Stimulated activated CD4-positive, alpha-beta T cell treated with anti-CD3 and anti-CD28 coated beads, Interleukin-12 subunit alpha, Interleukin-12 subunit beta, amount 100 ng/mL, for 24 hours (primary cell): ENCODE results near the gene WWOX.

Experiments
- DNase-seq, 2 experiments: peaks; one replicate each; pipeline ENCODE4 v3.0.0-alpha.2; 2020; ENCODE audit warnings: low read depth in 2 of 2

WWOX gene

DNA sequence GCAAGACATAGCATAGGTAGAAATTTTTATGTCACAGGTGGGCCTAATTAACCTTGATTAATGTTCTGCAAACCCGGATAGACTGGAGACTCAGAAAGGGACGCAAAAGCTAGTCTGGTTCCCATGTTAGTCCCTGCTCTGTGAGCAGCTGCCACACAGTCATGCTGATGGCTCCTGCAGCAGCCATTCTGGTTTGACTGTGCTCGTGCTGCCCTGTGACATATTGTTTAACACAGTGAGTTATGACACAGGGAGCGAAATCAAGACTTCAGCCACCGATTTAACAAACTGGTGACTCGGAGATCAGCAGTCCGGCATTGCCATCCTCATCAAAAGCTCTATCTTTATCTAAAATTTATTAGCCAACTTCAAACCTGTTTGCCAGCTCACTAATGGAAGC is 169.8 kb downstream of the WWOX start:
- no peak for DNase-seq

DNA sequence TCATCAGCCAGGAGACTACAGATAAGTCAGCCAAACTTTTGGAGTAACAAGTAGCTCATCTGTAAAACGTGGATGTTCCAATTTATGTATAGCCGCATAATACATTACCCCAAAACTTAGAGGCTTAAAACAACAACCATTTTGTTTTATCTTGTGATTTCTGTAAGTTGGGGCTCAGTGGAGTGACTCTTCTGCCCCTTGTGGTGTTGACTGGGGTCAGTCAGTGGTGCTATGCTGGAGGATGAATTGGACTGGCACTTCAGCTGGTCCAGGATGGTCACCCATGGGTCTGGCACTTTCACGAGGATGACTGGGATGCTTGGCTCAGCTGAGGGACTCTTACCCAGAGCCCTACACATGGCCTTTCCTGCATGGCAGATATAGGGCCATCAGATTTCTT is 172.5 kb downstream of the WWOX start:
- DNase-seq = no peak

DNA sequence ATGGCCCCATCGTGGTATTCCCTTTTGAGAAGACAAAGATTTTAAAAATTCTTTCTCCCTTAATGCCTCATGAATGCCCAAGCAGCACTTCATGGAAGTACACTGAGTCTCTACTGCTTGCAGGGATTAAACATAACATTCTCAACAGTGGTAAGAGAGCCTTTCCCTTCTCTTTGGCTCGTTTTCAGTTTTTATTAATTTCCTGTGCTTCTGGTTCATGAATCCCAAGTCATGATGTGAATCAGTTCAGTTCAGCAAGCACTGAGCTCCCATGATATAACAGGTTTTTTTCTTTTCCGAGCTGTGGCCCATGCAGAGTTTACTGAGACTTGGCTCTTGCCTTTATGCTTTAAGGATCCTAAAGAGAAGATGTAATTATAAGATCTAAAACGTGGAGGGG is 175.3 kb downstream of the WWOX start:
- no peak for DNase-seq

DNA sequence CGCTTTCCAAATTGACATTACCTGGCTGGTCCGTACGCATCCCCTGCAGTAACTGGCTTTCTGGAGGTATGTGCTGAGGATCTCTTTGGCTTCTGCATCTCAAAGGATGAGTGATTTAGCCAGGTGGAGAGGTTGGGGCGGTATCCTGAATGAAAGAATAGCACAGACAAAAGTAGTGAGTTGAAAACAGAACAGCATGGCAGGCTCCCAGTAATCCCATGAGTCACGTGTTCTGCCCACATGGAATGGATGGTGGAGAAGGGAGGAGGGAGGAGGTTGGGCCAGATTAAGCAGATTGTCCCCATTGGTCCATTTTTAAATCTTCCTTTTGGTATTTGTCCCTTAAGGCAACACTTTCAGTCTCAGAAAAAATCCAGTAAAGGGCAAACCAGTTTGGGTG is 176.0 kb downstream of the WWOX start:
- no peak for DNase-seq

DNA sequence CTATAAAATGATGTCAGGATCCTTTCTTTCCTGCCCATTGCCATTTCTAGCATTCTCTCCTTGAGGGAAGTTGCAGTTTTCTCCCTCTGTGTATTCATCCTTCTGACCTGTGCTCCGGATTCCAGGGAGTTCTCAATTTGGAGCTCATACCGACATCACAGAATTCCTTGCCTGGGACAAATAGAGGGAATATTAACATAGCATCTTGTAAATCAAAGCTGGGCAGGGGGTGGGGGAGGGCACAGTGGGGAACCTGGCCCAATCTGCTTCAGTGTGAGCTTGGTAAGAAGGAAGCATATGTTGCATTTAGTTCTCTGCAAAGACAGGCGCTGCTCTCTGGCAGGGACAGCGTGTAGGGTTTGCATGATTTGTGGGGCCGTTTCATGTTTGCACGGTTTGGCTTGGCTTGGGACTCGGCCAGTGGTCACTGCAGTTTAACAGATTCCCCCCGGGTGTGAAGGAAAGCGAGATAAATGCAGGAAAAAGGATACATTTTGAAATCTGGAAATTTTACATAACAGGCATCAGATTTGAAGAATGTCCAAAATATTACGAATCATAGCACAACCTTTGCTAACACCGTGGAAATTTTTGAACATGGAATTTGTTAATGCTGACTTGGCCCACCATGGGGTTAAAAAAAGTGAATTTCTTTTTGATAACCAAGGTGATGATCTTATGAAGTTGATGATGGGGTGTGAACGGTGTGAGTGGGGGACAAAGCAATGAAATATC is 178.0 kb downstream of the WWOX start:
- no peak for DNase-seq

- DNase-seq = no peak
These were observed 178.6 kb downstream of the WWOX start for GRCh38 chr16:78278056-78278450.

GRCh38 chr16:78281115-78281514 is 181.7 kb downstream of the WWOX start:
- no peak for DNase-seq

DNA sequence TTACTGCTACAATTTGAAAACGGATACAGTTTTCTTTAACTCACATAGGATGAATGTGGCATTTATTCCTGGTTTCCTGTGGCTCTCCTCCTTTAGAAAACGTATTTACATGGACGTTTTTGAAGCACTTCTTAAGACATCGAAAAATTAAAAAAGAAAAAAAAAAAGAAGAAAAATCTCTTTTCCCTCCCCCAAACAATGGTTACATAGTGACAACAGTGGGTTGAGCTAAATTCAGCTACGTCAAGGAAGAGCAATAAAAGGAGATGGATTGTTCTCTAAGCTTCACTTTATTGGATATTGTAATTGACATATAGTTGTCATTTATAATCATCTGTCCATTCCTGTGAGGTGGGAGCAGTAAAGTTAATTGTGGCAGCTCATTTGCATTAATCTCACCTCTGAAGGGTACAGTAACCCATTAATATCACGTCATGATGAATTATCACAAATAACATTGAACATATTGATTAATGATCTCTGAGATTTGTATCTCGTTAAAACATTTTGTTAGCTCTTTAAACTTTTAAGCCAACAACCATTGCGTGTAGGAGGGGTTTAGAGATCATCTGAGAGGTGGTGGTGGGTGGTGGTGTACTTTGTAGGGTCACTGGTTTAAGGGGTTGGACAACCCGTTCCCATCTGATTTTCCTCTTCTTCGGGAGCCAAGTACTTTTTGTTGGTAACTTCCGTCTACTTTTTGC is 184.2 kb downstream of the WWOX start:
- no peak for DNase-seq

GRCh38 chr16:78284326-78284725 is 184.9 kb downstream of the WWOX start:
- no peak for DNase-seq

DNA sequence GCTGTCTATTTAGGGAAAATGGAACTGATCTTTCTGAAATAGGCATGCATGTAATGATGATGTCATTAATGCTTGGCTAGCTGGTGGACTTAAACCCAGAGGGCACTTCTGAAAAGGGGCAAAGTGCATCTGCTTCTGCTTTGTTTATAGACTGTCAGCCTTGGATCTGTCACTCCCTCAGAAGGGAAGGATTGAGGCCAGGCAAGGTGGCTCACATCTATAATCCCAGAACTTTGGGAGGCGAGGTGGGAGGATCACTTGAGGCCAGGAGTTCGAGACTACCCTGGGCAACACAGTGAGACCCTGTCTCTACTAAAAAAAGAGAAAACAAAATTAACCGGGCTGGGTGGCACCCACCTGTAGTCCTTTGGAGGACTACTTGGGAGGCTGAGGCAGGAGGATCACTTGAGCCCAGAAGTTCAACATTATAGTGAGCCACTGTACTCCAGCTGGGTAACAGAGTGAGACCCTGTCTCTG is 185.5 kb downstream of the WWOX start:
- DNase-seq = no peak

DNA sequence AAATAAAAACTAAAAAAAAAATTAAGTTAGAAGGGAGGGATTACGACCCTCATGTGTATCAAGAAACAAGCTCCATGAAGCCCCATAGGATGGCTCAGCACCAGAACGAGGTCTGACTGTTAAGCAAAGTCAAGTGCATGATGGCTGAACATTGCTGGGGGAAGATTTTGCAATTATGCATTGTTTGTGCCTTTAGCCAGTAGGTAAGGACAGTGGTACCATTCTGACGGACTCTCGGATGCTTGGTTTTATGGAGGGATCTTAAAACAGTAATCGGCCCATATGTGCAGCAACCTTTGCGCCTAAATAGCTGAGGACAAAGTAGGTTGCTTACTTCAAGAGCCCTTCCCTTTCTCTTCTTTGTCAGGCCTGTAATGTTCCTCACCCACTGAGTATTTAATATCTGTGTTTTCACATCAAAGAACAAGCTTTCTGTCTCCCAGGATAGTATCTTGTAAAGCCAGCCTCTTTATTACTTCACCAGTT is 186.0 kb downstream of the WWOX start:
- DNase-seq = no peak

- DNase-seq = no peak
These were observed 186.6 kb downstream of the WWOX start for GRCh38 chr16:78286065-78286464.

- no peak for DNase-seq
These were observed 189.4 kb downstream of the WWOX start for GRCh38 chr16:78288888-78289287.

GRCh38 chr16:78289373-78289772 is 189.9 kb downstream of the WWOX start:
- DNase-seq = no peak

DNA sequence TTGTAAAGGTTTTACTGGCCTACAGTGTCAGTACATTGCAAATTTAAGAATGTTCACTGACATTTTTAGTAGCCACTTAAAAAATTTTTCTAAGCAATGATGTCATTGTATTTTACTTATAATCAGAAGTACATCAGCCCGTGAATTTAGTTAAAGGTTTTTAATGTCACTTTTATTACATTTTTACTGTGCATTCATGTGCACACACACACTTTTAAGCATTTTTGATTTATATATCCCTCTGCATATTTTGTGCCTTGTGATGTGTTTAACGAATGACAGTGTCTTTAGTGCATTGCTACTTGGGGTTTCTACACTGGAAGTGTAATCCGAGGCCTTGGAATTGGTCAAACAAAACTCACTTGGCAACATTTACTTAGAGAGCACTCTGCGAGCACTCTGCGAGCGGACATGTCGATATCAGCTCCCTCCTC is 190.4 kb downstream of the WWOX start:
- DNase-seq = no peak

- no peak for DNase-seq
These were observed 190.9 kb downstream of the WWOX start for GRCh38 chr16:78290395-78290794.

DNA sequence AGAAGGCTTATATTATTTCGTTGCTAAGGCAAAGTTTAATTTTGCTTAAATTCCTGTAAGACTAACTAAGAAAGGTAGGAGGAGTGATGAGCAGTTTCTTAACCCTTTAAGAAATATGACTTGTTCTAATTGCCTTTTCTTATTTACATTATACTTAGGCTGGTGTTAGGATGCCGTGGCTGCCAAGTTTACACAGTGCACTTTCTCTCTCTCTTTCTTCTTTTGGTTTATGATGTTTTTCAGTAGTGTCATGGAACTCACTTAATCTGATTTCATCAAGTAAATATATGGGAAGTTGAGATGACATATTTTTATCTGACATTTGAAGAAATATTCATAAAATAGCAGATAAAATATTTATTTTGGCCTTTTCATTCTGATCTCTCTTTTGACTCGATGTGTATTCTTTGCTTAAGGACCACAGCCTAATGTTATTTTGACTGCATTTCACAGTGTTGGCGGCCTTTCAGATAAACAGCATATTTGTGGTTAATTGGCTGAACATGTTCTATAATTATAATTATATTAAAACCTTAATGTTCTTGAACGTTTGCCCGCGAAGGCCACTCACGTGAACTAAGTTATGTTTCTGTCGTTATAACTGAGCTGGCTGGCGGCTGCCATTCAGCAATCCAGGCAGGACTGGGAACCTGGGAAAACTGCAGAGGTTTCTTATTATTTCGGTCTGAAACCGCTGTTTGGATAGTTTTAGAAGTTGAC is 191.6 kb downstream of the WWOX start:
- no peak for DNase-seq

- DNase-seq = no peak
These were observed 192.2 kb downstream of the WWOX start for GRCh38 chr16:78291604-78292003.

- DNase-seq = no peak
These were observed 192.8 kb downstream of the WWOX start for GRCh38 chr16:78292086-78292843.

GRCh38 chr16:78292844-78293380 is 193.5 kb downstream of the WWOX start:
- no peak for DNase-seq

DNA sequence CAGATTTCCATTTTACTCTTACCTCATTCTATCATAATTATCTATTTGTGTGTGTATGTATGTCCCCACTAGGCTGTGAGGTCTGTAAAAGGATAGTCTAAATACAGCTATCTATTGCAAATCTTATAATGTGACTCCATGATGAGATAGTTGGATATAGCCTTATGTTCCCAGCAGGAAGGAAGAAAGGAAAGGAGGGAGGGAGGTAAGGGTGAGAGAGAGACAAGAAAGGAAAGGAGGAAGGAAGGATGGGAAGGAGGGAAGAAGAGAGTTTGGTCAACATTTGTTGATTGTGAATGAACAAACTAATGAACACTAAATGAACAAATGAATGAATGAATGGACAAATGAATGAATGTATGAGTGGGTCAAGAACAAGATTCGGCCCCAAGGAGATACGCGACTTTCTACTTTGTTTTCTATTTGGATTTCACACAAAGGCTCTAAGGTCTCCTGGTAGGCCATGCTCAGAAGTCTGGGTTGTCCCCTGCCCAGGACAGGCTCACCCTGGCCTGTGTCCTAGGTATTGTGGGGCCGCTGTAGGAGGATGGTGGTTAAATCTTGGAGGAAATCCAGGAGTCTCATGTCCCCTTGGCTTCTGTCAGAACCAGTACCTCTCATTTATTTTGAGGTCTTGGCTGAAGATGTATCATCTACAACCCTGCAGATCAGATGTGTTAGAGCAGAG is 195.2 kb downstream of the WWOX start:
- DNase-seq = no peak
